Left ventricle myocardium inferior (tissue), 1 donor: Measurements from ENCODE around the gene UBR3. TPM values are rescaled to one million over a fixed set of nuclear protein-coding genes. Genes with fewer than 3 reads are reported as not detected.

ENCODE experiments used
- DNase-seq: peaks from one replicate; pipeline ENCODE4 v3.0.0-alpha.2; 2020
- H3K27ac ChIP-seq: fragments of 200-600 bp; replicated peaks from 2 replicates; pipeline ENCODE4 v1.8.0; 2021
- H3K27me3 ChIP-seq: fragments of 200-600 bp; 2 replicates; pipeline ENCODE4 v1.8.0; 2021; ENCODE audit warnings: low read depth
- H3K36me3 ChIP-seq: fragments of 200-600 bp; 2 replicates; pipeline ENCODE4 v1.8.0; 2021
- H3K4me1 ChIP-seq: fragments of 200-600 bp; 2 replicates; pipeline ENCODE4 v1.8.0; 2021
- H3K4me3 ChIP-seq: fragments of 200-600 bp; 2 replicates; pipeline ENCODE4 v1.8.0; 2021; ENCODE audit warnings: mild to moderate bottlenecking, moderate library complexity
- H3K9me3 ChIP-seq: fragments of 200-600 bp; replicated peaks from 2 replicates; pipeline ENCODE4 v1.8.0; 2021
- intact Hi-C: fragments of 100-400 bp; cut with micrococcal nuclease; formaldehyde crosslinking; loops from one replicate; pipeline ENCODE4 v1.11.0; 2022
- total RNA-seq: library from RNA; stranded (reverse); fragmentation: NEBNext Ultra II Directional; extraction: Animal tissue kit (Norgen Biotek cat#: 25700); gene quantifications from one replicate; pipeline ENCODE4 v1.2.1, GENCODE V29; 2021
- TF ChIP-seq, protein P1 (sequence below): fragments of 200-600 bp; IDR thresholded peaks from 2 replicates; pipeline ENCODE4 v1.8.0; 2021; ENCODE audit warnings: antibody characterized with exemption, mild to moderate bottlenecking, borderline replicate concordance
- donor health status: DM: no; HTN: yes; CAD: no; lungs with severe emphysema.

UBR3 gene
- total RNA-seq, 1 donor from 2014 or later, result 99.5 TPM

DNA sequence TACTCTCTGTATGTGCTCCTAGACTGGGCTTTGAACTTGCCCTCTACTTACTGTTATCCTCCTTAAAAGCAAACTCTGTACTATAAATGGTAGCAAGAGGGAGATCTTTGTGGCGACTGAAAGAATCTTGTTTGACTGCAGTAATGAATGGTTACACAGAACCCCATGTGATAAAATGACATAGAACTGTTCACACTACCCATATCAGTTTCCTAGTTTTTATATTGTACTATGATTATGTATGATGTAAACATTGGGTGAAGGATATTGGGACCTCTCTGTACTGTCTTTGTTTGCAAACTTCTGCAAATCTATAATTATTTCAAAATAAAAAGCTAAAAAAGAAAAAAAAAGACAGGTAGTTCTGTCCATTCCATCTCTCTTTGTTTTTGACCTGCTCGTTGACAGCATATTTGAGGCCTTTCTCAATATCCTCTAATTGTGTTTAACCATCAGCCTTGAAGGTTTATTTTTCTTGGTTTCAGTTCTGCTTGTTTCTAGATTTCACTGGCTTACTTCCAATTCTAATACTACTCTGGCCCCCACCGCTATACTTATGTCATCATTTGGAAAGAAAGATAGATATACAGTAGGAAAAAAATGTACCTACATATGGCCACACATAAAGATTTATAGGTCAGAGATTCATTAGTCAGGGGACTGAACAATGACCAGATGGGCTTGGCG lies 271.5 kb downstream of the UBR3 start:
- Histone ChIP-seq H3K27ac (no peak overlapping the region), H3K27me3 (no peaks in the 10 kb centered on the region), H3K9me3 (peaks cover 12% of the 10 kb centered on the region), H3K36me3 (no peaks in the 10 kb centered on the region), H3K4me3 (no peak overlapping the region), H3K4me1 (no peaks in the 10 kb centered on the region)
- TF ChIP-seq, protein P1, sequence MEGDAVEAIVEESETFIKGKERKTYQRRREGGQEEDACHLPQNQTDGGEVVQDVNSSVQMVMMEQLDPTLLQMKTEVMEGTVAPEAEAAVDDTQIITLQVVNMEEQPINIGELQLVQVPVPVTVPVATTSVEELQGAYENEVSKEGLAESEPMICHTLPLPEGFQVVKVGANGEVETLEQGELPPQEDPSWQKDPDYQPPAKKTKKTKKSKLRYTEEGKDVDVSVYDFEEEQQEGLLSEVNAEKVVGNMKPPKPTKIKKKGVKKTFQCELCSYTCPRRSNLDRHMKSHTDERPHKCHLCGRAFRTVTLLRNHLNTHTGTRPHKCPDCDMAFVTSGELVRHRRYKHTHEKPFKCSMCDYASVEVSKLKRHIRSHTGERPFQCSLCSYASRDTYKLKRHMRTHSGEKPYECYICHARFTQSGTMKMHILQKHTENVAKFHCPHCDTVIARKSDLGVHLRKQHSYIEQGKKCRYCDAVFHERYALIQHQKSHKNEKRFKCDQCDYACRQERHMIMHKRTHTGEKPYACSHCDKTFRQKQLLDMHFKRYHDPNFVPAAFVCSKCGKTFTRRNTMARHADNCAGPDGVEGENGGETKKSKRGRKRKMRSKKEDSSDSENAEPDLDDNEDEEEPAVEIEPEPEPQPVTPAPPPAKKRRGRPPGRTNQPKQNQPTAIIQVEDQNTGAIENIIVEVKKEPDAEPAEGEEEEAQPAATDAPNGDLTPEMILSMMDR, result no peak
- DNase-seq, result no peak
- intact Hi-C loops, result no loop called here

DNA sequence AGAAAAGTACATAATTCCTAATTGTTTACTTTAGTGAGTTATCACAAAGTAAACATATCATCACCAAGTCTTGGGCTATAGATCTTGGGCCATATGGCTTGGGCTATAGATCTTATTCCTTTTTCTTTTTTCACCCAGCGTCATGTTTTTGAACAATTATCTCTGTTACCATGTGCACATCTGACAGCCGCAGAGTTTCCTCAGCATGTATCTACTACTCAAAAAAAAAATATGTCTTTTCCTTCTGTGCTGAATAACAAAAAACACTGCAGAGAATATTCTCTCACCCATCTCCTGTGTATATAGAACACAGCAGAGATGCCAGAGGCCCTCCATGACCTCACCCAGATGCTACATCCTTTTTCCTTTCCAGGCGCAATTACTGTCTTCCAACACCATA lies 274.5 kb downstream of the UBR3 start:
- intact Hi-C loops, result no loop called here
- H3K27ac ChIP-seq, result no peak overlapping the region
- H3K4me3 ChIP-seq, result no peak overlapping the region
- TF ChIP-seq, protein P1, result no peak
- H3K36me3 ChIP-seq, result no peaks in the 10 kb centered on the region
- no peak for DNase-seq
- no peaks in the 10 kb centered on the region for H3K4me1 ChIP-seq
- H3K9me3 ChIP-seq, result peaks cover 10% of the 10 kb centered on the region
- no peaks in the 10 kb centered on the region for H3K27me3 ChIP-seq

DNA sequence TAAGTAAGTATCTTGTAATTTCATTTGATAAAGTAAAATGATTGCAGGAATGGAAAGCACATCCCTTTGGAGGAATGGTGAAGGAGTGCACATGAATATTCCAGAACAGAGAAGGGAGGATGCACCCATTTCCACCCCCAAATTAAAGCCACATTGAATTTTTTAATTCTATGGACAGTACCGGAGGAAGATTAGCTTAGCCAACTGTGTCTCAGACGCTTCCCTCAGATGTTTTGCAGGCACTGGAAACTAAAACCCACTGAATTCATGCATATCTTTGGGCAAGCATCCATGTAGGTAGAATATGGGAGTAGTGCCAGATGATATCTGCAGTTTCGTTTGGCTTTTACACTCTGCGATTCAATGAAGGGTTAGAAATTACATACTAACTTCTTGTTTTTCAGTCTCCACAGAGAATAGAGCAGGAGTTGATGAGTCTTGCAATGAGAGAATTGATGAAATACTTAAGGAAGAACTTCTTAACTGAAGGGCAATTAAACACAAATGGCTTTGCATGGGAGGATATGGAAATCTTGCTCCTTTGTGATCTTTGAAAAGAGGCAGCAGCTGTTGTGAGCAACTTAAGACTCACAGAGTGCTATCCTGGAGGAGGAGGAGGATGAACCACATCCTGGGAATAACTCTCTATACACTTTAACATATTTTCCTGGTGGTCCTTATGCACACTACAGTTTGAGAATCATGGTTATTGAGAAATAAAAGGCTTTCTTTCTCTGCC lies 279.0 kb downstream of the UBR3 start:
- Histone ChIP-seq H3K27ac (no peak overlapping the region), H3K4me3 (no peak overlapping the region), H3K9me3 (no peaks in the 10 kb centered on the region), H3K4me1 (no peaks in the 10 kb centered on the region), H3K27me3 (no peaks in the 10 kb centered on the region), H3K36me3 (no peaks in the 10 kb centered on the region)
- TF ChIP-seq, protein P1, result no peak
- intact Hi-C loops, result no loop called here
- DNase-seq, result no peak

DNA sequence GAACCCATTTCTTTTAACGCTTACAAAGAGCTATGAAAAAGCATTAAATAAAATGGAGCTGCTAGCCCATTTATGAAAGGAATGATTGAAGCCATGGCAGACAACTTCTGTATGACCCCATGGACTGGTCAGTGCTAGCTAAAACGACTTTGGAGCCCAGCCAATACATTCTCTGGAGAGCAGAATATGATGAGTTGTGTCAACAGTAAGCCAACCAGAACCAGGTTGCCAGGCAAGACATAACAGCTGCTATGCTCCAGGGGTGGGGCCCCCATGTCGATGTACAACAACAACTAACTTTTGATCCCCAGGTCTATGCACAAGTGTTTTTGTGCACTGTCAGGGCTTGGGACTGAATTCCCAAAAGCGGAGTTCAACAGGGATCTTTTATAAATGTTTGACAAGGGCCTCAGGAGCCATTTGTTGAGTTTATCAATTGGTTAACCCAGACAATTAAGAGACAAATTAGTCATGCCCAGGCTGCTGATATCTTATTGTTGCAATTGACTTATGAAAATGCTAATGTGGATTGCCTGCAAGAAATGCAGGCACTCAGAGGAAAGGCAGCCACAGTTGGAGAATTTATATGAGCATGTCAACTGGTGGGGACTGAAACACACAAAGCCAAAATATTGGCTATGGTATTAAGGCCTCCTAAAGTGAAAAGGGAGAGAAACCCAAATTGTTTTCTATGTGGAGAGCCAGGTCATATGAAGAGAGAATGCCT lies 286.1 kb downstream of the UBR3 start:
- peaks cover 12% of the 10 kb centered on the region for H3K9me3 ChIP-seq
- no peaks in the 10 kb centered on the region for H3K27me3 ChIP-seq
- H3K4me3 ChIP-seq, result no peak overlapping the region
- no peaks in the 10 kb centered on the region for H3K36me3 ChIP-seq
- H3K27ac ChIP-seq, result no peak overlapping the region
- intact Hi-C loops, result no loop called here
- TF ChIP-seq, protein P1, result no peak
- DNase-seq, result no peak
- H3K4me1 ChIP-seq, result no peaks in the 10 kb centered on the region

DNA sequence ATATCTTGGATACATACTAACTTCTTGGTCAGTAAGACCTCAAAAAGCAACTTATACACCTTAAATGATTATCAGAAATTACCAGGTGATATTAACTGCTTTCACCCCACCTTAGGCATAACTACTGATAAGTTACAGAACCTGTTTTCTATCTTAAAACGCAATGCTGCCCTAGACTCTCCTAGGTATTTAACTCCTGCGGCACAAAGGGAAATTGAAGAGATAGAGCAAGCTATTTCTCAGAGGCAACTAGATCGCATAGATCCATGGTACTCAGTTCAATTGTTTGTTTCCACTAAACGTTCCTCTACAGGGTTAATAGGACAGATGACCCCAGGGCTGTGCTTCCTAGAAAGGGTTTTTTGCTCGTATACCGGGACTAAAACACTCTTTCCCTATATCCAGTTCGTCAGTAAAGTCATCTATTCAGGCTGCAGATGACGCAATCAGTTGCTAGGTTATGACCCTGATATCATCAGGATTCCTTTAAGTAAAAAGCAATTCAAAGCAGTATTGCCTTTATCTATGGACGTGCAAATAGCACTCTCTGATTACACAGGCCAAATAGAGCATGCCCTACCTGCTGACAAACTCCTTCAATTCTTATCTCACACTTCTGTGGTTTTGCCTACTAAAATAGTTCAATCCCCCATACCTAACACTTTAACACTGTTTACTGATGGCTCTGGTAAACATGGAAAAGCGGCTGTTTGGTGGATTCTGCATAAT lies 288.4 kb downstream of the UBR3 start:
- TF ChIP-seq, protein P1, result no peak
- H3K27ac ChIP-seq, result no peak overlapping the region
- H3K9me3 ChIP-seq, result peaks cover 12% of the 10 kb centered on the region
- H3K36me3 ChIP-seq, result no peaks in the 10 kb centered on the region
- H3K4me1 ChIP-seq, result no peaks in the 10 kb centered on the region
- no peaks in the 10 kb centered on the region for H3K27me3 ChIP-seq
- H3K4me3 ChIP-seq, result no peak overlapping the region
- DNase-seq, result no peak
- intact Hi-C loops, result no loop called here
